Measurements from ENCODE around the gene SSH2.

SSH2 gene

DNA sequence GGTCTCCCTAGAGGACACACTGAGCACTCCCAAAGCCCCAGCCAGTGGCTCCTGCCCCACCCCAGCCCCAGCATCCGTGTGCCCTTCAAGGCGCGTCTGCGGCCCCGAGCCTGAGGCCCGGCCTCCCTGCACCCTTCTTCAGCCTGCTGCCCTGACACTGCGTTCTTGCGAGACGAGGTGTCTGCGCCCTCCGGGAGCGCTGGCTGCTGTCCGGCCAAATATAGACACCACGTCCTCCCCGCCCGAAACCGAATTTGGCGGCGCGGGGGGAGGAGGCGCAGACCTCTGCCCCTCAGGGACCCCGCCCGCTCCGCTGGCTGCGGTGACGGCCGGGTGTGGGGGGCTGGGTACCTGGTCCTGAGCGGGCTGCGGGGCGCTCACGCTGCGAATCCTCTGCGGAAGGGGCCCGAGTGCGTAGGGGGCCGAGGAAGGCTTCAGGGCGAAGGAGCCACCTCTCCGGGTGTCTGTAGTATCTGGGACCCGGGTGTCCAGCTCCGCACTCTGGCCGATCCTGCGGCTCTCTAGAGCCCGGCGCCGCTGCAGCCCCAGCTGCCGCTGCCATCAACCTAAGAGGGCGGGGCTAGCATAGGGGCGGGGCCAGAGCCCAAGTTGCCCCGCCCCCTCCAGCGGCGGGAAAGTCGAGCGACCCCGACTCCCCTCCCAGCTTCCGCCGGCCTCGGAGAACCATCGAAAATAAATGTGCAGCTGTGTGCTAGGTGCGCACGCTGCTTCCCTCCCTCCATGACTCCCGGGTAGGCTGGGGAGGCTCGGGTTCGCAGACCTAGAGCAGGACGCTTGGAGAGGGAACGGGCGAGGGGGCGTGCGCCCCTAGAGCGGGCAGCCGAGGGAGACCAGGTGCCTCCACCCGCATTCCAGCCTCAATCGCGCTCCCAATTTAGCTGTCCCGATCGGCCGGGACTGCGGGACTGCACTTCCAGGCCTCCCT lies 307.4 kb downstream of the SSH2 start, which contains the start of gene CORO6 (continued):
- TF ChIP-seq, protein P1, sequence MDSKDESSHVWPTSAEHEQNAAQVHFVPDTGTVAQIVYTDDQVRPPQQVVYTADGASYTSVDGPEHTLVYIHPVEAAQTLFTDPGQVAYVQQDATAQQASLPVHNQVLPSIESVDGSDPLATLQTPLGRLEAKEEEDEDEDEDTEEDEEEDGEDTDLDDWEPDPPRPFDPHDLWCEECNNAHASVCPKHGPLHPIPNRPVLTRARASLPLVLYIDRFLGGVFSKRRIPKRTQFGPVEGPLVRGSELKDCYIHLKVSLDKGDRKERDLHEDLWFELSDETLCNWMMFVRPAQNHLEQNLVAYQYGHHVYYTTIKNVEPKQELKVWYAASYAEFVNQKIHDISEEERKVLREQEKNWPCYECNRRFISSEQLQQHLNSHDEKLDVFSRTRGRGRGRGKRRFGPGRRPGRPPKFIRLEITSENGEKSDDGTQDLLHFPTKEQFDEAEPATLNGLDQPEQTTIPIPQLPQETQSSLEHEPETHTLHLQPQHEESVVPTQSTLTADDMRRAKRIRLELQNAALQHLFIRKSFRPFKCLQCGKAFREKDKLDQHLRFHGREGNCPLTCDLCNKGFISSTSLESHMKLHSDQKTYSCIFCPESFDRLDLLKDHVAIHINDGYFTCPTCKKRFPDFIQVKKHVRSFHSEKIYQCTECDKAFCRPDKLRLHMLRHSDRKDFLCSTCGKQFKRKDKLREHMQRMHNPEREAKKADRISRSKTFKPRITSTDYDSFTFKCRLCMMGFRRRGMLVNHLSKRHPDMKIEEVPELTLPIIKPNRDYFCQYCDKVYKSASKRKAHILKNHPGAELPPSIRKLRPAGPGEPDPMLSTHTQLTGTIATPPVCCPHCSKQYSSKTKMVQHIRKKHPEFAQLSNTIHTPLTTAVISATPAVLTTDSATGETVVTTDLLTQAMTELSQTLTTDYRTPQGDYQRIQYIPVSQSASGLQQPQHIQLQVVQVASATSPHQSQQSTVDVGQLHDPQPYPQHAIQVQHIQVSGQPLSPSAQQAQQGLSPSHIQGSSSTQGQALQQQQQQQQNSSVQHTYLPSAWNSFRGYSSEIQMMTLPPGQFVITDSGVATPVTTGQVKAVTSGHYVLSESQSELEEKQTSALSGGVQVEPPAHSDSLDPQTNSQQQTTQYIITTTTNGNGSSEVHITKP (tag by site-specific recombination; IDR thresholded peaks at IDR 0.05) = peak; percentile 48; the same call in 1 of the 2 replicates

DNA sequence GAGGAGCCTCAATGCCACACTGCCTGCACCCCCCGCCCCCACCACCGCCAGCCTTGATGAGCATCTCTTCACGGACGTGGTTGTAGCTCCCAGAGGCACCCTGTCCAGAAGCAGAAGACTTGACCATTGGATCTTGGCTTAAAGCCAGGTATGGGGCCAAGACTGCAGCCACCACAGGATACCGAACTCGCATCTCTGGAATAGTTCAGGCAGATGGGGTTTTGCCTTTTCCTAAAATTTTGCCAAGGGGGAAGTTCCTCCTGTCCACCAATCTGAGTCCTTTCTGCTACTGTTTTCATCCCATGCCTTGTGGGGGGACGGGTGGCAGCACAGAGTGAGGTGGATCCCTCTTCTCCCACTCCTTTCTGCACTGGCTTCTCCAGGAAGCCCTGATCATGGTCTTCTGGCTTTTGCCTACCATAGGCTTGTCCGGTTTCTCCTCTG lies 308.3 kb downstream of the SSH2 start:
- Histone ChIP-seq H3K4me1 (ENCODE audit: control insufficient read depth, insufficient read depth, low read length) (peaks cover 12% of the 10 kb centered on the region), H3K27ac (ENCODE audit: extremely low read depth, low read depth, low read length) (no peak overlapping the region; the same call in 1 of the 2 replicates), H3K9me3 (ENCODE audit: control insufficient read depth, insufficient read depth, low read depth, low read length) (no peaks in the 10 kb centered on the region), H3K36me3 (ENCODE audit: control insufficient read depth in 2 of 2, insufficient read depth in 1 of 2, low read length in 2 of 2) (no peaks in the 10 kb centered on the region), H3K4me3 (ENCODE audit: low read depth, low read length) (peak overlapping the region; percentile 75; the same call in 1 of the 2 replicates)
- CTCF ChIA-PET = interaction anchor here (0.6 to 2.7 kb wide), 5 partner anchors 17 to 656 kb away, joined by 3 to 9 read pairs (median 6); no protein-coding TSS in a partner anchor
- POLR2A ChIA-PET = interaction anchor here (1.1 to 2.0 kb wide), 2 partner anchors 17 to 30 kb away, joined by 3 to 7 read pairs; no protein-coding TSS in a partner anchor
- TF ChIP-seq ZSCAN30 (tag by site-specific recombination; IDR thresholded peaks at IDR 0.05) (peak; percentile 68), ZNF391 (tag by site-specific recombination; IDR thresholded peaks at IDR 0.05; ENCODE audit: borderline replicate concordance, low read depth) (peak; percentile 21; the same call in 1 of the 2 replicates), BCL11B (tag by site-specific recombination; IDR thresholded peaks at IDR 0.05; ENCODE audit: low read depth) (no peak), ZBTB17 (tag by site-specific recombination; IDR thresholded peaks at IDR 0.05) (peak; percentile 25; the same call in 1 of the 2 replicates)
- TF ChIP-seq, protein P2, sequence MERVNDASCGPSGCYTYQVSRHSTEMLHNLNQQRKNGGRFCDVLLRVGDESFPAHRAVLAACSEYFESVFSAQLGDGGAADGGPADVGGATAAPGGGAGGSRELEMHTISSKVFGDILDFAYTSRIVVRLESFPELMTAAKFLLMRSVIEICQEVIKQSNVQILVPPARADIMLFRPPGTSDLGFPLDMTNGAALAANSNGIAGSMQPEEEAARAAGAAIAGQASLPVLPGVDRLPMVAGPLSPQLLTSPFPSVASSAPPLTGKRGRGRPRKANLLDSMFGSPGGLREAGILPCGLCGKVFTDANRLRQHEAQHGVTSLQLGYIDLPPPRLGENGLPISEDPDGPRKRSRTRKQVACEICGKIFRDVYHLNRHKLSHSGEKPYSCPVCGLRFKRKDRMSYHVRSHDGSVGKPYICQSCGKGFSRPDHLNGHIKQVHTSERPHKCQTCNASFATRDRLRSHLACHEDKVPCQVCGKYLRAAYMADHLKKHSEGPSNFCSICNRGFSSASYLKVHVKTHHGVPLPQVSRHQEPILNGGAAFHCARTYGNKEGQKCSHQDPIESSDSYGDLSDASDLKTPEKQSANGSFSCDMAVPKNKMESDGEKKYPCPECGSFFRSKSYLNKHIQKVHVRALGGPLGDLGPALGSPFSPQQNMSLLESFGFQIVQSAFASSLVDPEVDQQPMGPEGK (tag by site-specific recombination; IDR thresholded peaks at IDR 0.05) = peak; percentile 10; the same call in 1 of the 2 replicates

DNA sequence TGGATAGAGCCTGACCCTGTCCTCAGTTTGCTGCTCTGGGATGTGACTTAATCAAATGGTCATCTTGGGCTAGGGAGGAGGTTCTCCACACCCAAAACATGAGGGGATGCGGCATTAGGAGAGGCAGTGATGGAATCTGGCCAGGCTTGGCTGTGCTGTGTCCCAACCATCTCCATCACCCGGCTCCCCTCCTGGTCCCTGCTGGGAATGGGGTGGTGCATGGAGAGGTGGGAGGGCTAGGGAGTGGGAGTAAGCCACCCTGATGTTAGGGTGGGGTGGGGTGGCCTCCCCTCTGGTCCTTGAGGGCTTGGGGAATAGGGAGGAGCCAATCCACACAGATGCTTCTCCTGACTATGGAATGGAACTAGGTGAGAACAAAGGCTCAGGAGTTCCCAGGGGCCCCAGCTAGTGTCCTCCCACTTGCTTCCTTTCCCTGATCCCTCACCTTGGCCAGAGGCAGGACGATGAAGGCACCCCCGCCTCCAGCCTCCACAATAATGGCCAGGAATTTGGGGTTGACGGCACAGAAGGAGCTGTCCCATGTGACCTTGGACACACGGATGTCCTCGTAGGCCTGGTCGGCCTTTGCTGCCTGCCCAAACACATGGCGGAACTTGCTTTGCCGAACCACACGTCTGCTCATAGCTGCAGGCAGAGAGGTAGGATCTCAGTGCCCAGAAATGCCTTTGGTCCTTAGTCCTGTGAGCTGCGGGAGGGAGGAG lies 309.1 kb downstream of the SSH2 start:
- Histone ChIP-seq H3K4me3 (ENCODE audit: low read depth, low read length) (no peak overlapping the region), H3K36me3 (ENCODE audit: control insufficient read depth in 2 of 2, insufficient read depth in 1 of 2, low read length in 2 of 2) (no peaks in the 10 kb centered on the region), H3K9me3 (ENCODE audit: control insufficient read depth, insufficient read depth, low read depth, low read length) (no peaks in the 10 kb centered on the region), H3K4me1 (ENCODE audit: control insufficient read depth, insufficient read depth, low read length) (peaks cover 12% of the 10 kb centered on the region), H3K27ac (ENCODE audit: extremely low read depth, low read depth, low read length) (no peak overlapping the region)
- POLR2A ChIA-PET = interaction anchor here (2.0 kb wide), 1 partner anchor 29 kb away, joined by 7 read pairs; no protein-coding TSS in a partner anchor
- CTCF ChIA-PET = interaction anchor here (0.6 to 2.7 kb wide), 9 partner anchors 18 to 657 kb away, joined by 3 to 9 read pairs (median 5); no protein-coding TSS in a partner anchor
- no peak for TF ChIP-seq ZNF776 (tag by site-specific recombination; IDR thresholded peaks at IDR 0.05; ENCODE audit: borderline replicate concordance)
- TF ChIP-seq ZNF184 (tag by site-specific recombination; IDR thresholded peaks at IDR 0.05) = no peak
- peak; percentile 91 for TF ChIP-seq KLF1 (tag by site-specific recombination; IDR thresholded peaks at IDR 0.05)

Measured in HEK293 (cell line).